CD4-positive, alpha-beta T cell treated with Interleukin-15 for 1 hour (primary cell): Measurements from ENCODE around the gene SPINK1.
"Not testable (repeated sequence)": the region's sequence is repeated elsewhere in the genome, so short reads cannot be mapped to it uniquely, and the experiment has no call there.

Experiments
- DNase-seq: peaks from one replicate; pipeline ENCODE4 v3.0.0-alpha.2; 2020

SPINK1 gene, protein sequence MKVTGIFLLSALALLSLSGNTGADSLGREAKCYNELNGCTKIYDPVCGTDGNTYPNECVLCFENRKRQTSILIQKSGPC

DNA sequence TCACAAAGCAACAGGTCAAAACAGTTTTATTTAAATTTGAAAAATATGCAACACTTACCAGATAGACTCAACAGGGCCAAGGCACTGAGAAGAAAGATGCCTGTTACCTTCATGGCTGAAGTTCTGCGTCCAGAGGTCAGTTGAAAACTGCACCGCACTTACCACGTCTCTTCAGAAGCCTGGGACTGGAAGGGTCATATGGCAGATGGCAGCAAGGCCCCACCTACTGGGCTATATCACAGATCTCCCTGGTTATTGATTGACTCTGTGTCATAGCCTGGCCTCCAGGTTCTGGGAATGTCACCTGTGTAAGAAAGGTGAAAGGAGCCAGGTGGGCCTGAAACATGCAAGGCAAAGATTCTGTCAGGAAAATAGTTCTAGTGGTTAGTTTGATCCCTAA lies at the start of gene SPINK1:
Gene SPINK1 (minus strand): TSS at position 207 of the 400 bp plus-strand sequence. CDS start 94 bp downstream, at position 113.
- DNase-seq: no peak

DNA sequence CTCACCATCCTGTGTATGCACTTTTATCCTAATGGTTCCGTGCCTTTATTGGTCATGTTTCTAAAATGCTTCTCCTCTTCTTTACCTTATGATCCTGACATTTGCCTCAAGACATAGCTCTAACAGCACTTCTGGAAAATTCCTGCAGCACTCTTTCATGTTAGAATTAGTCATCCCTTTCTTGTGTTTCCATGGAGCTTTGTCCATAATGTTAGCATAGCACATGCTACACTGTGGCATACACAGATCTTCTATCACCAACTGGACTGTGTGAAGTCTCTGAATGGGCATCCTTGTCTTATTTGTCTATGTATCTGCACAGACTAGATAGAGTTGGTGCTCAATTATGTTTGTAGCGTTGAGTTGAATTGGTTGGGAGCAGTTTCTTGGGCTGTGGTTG lies 49.0 kb upstream of the SPINK1 start:
- no peak for DNase-seq

DNA sequence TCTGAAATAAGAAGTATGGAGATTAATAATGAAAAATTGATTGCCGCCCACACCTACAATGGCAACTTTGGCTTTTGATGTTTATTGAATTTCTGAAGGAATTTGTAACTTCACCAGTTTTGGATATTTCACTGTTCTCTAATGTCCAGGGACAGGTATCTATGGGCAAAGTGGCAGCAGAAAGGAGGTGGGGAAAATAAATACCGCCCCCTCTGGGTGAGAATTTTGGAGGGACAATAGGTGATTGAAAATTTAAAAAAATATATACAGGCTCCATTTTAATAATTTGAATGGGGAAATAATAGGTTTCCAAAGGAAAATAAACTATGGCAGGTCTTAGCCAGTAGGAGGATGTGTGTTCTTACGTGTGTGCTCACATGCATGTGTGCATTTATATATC lies 48.3 kb upstream of the SPINK1 start:
- DNase-seq: no peak

DNA sequence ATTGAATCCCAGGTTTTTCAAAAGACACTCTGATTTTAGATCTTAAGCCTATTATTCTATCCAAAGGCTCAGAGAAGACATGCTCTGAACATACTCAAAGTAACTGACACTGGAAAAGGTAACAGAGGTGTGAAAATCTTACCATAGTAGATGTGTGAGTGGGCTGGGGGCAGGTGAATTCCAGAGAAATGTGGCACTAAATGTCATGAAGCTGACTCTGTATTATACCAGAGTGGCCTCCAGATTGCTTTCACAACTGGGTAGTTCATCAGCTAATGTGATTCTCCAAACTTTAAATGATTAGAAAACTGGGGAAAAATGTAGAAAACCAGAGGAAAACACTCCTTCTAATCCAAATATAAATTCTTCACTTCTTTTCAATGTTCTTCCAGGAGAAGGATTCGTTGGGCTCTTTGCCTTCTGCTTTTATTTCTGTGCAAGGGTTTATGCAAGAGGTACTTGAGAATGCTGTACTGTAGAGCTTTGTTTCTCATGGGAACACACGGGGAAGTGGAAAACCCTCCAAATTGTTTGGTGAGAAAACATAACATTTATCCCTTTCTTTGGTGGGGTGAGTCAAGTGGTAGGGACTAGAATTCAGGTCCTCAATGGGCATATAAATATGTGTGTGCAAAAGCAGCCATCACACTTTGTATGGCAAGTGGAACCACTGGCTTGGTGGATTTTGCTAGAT lies 46.7 kb upstream of the SPINK1 start, which contains the start of gene SCGB3A2:
Gene SCGB3A2 (plus strand): TSS at position 646 of the 694 bp plus-strand sequence. CDS start 93 bp downstream, outside the sequence.
- DNase-seq: no peak

DNA sequence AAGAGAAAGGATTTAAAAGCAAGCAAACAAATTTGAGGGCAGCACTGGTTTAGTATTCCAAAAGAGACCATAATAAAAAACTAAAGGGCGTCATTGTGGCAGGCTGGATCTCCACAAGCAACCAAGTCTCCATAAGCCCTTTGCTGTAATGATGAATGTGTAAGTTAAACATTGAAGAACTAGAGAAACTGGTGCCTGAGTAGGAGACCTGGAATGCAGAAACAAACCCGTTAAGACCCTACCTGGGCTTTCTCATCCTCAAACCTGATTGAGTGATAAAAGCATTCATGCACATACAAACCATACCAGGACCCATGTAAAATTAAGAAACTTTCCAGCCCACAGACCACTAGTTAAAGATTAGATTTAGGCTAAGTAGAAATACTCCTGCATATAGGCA lies 45.2 kb upstream of the SPINK1 start:
- no peak for DNase-seq

DNA sequence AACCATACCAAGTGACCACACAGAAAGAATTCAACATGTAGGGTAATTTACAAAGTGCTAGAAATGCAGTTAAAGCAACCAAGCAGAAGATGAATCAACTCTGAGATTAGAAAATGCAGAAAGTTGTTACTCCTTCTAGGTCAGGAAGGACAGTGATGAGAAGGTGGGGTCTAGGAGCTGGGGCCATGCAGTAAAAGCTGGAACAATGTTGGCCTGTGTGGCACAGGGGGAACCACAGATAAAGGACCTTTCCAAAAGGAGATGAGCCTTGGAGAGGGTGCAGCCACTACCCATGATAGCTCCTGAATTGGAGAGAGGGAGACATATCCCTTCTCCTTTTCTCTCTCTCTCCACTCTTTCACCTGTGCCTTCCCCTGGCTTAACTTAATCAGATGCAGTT lies 44.7 kb upstream of the SPINK1 start:
- no peak for DNase-seq

DNA sequence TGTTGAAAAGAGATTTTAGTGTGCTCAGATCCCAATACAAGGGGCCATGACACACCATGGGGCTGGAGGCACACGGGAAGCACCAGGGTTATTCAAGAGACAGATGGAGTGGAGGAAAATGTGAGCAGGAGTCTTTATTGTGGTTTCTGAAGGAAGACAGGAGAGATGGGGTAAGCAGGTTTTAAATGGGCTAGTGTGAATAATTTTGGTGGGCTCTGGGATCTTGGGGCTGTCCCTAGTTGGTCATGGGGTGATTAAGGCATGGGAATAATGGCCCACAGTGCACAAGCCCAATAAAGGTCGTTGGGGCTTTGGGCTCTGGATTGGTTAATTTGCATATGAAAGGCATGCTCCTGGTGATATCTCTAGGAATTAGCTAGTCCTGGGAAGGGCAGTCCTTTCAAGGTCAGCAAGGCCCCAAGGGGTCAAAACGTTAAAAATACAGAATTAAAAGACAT lies 43.5 kb upstream of the SPINK1 start:
- no peak for DNase-seq

DNA sequence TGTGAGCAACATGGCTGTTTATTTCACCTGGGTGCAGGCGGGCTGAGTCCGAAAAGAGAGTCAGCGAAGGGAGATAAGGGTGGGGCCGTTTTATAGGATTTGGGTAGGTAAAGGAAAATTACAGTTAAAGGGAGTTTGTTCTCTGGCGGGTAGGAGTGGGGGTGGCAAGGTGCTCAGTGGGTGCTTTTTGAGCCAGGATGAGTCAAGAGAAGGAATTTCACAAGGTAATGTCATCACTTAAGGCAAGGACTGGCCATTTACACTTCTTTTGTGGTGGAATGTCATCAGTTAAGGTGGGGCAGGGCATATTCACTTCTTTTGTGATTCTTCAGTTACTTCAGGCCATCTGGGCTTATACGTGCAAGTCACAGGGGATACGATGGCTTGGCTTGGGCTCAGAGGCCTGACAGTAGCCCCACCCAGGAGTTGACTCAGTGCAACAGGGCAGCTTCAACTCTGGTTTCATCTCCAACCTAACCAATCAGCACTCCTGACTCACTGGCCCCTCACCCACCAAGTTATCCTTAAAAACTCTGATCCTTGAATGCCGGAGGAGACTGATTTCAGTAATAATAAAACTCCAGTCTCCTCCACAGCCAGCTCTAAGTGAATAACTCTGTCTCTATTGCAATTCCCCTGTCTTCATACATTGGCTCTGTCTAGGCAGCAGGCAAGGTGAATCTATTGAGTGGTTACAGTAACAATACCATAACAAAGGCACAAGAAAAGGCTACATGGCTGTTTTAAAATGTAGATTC lies 42.8 kb upstream of the SPINK1 start:
- not testable (repeated sequence) for DNase-seq

DNA sequence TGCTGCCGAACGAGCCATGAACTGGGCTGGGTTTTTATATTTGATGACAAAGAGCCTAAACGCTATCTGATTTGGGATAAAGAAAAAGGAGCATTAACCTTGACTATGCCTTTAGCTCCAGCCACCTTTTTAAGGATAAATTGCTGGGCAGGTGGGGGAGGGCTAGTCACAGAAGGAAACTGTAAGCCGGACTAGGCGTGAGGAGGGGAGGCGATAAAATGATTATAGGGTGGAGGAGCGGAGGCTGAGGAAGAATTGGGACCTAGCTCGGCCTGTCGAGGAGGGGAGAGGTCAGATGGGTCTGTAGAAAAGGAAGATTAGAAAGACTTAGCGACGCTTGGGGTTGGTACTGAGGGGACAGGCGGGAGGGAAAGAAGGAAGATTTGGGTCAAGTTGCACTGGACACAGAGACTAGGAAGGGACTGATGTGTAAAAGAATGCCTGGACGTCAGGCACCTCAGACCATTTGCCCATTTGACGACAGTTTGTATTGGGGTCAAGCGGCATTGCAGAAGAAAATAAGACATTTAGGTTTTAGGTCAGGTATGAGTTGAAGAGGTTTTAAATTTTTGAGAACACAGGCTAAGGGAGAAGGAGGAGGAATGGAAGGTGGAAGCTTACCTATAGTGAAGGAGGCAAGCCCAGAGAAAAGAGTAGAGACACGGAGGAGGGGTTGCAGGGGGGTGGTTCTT lies 41.4 kb upstream of the SPINK1 start:
- DNase-seq: not testable (repeated sequence)

DNA sequence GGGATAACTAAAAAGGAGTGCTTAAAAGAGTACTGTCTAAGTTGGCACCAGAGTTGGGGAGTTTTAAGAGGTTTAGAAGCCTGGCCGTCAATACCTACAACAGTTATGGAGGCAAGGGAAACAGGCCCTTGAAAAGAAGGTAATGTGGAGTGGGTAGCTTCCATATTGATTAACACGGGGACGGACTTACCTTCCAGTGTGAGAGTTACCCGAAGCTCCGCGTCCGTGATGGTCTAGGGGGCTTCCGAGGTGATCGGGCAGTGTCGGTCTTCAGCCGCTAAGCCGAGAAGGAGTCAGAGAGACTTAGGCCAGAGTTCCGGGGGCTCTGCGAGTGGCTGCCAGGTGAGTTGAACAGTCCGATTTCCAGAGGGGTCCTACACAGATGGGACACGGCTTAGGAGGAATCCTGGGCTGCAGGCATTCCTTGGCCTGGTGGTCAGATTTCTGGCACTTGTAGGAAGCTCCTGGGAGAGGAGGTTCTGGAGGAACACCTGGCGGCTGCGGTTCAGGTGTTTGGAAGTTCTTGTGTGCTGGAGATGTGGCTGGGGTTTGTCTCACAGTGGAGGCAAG lies 40.6 kb upstream of the SPINK1 start:
- not testable (repeated sequence) for DNase-seq

DNA sequence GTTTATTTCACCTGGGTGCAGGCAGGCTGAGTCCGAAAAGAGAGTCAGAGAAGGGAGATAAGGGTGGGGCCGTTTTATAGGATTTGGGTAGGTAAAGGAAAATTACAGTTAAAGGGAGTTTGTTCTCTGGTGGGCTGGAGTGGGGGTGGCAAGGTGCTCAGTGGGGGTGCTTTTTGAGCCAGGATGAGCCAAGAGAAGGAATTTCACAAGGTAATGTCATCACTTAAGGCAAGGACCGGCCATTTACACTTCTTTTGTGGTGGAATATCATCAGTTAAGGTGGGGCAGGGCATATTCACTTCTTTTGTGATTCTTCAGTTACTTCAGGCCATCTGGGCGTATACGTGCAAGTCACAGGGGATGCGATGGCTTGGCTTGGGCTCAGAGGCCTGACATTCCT lies 38.4 kb upstream of the SPINK1 start:
- not testable (repeated sequence) for DNase-seq

DNA sequence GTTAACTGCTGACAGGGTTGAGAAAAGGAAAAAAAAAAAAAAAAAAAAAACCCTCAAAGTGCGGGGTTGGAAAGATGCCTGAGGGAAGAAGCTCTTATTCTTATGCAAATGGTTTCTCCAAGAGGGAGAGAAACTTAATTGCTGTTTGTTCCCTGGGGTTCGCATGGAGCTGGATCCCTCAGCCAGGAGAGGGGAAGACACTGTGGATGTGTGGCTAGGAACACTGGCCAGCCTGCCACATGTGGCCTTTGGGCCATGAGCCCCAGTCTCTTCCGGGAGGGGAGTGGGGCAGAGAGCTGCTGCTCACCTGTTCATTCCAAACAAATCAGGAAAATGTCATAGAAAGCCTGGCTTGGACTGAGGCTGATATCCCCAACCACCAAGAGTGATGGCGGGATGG lies 37.6 kb upstream of the SPINK1 start:
- no peak for DNase-seq

DNA sequence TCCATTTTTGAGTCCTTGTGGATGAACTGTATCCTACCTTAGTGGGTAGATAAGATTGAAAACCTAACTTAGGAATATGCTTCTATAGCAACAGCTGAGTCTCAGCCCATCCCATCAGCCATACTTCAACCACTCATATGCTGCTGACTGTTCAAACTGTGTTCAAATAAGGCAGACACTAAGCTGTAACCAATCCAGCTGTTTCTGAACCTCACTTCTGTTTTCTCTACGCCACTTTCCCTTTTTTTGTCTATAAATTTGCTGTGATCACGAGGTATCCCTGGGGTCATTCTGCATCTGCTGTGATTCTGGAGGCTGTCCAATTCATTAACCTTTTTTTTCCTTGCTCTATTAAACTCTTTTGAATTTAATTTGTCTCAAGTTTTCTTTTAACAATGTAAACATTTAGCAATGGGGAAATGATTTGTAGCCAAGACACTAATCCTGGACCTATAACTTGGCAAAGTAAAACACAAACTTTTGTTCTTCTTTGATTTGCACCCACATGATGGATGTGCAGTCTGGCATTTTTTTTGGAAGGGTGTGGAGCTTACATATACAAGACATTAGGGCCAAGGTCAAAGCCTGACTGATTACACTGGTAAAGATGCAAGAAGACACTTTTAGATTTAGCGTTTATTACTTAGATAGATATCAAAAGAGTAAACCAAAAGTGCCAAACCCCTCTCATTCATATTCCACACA lies 32.1 kb upstream of the SPINK1 start:
- no peak for DNase-seq

DNA sequence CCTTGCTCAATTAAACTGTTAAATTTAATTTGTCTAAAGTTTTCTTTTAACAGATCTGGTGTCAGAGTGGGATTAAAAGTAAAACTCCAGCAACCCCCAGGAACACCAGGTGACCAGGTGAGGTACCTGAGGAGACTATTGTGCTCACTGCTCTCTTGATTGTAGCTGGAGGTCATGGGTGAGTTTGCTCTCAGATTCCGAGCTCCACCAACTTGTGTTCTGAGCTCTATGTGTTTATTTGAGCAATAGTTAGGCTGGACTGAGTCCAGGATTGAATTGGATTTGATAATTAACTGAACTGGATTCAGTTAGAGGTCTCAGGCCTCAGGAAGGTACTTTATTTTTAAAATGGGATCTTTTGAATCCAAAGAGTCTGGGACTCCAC lies 29.2 kb upstream of the SPINK1 start:
- no peak for DNase-seq

DNA sequence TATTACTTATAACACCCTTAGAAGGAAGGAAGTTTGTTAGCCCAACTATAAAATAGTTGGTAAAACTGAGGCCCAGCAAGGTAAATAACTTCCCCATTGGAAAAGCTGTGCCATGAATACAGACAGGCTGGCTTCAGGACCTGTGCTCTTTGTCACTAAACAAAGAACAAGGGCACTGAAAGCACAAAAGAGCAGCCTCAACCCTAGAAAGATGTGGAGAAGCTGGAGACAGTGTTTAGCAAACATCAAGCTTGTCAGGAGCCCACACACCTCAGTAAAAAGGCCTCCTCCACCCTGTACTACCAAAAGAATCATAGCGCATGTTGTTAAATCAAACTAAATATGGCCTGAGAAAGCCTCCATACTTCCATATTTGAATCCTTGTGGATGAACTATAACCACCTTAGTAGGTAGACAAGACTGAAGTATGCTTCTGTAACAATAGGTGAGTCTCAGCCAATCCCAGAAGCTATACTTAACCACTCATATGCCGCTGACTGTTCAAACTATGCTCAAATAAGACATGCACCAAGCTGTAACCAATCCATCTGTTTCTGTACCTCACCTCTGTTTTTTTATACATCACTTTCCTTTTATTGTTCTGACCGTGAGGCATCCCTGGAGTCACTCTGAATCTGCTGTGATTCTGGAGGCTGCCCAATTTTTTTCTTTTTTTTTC lies 28.6 kb upstream of the SPINK1 start:
- no peak for DNase-seq

DNA sequence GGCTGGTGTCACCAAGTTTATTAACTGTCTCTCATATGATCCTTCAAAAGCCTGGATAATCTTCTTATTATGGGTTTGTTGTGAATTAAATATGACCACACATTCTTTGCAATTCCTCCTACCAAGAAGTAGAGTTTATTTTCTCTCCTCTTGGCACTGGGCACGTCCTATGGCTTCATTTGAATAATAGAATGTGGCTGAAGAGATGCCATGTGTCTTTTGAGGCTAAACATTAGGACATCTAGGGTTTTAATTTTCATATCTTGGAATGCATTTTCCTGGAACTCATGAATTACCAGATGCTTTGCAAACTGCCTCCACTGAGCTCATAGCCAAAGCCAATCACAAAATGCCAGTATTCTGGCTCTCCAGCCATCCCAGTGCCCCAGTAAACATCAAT lies 27.1 kb upstream of the SPINK1 start:
- DNase-seq: no peak

DNA sequence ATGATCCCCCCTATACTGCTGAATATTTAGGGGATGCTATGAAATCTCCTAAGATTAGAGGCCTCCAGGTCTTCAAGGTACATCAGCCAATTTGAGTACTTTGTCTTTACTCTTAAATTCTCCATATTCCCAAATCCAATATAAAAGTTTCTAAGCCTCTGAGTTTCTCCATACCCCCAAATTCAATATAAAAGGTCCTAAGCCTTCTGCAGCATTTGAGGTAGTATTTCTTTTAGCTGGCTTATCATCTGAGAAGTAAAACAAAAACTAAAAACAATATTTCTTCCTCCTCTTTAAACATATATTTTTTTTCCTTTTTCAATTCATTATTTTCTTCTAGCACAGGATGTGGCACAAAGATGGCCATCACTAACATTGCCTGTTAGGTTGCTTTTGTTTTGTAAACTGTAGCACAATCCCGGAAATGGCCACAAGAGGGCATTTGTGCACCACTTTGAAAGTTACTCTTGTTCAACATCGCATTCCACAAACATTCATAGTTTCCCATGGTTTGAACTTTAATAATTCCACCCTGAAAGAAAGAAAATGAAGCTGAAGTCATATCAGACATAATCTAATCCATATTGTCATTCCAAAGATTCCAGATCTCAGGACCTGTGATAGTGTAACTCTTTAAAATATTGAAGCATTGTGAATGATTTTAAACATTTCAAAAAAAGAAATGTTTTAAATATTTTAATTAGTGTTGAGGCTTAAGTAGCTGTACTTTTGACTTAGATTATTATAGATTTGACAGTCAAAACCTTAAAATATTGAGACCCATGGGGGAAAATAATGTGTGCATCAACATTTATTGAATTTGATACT lies 26.0 kb upstream of the SPINK1 start:
- DNase-seq: no peak

DNA sequence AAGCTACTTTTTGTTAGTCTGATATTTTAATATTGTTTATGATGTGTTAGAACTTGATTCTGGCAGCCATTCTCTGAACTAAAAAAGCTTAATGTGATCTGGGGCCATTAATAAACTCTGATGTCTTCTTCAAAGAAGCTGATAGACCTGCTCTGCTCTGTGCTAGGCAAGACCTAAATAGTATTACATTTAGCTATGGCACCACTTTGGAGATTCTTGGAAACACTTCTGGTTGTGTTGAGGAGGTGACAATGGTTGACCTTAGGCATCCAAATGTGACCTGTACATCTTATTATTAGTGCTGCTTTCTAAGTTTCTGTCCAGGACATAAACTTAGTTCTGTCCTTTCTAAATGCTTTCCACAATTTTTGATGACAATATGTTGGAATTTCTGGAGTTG lies 25.3 kb upstream of the SPINK1 start:
- no peak for DNase-seq

DNA sequence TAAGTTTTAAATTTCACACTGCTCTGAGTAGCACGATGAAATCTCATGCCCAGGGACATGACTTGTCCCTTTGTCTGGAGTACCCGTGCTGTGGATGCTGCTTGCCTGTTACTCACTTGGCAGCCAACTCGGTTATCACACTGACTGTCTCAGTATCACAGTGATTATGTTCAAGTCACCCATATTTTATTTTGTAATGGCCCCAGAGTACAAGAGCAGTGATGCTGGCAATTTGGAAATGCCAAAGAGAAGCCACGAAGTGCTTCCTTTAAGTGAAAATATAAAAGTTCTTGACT lies 24.3 kb upstream of the SPINK1 start:
- DNase-seq: no peak

DNA sequence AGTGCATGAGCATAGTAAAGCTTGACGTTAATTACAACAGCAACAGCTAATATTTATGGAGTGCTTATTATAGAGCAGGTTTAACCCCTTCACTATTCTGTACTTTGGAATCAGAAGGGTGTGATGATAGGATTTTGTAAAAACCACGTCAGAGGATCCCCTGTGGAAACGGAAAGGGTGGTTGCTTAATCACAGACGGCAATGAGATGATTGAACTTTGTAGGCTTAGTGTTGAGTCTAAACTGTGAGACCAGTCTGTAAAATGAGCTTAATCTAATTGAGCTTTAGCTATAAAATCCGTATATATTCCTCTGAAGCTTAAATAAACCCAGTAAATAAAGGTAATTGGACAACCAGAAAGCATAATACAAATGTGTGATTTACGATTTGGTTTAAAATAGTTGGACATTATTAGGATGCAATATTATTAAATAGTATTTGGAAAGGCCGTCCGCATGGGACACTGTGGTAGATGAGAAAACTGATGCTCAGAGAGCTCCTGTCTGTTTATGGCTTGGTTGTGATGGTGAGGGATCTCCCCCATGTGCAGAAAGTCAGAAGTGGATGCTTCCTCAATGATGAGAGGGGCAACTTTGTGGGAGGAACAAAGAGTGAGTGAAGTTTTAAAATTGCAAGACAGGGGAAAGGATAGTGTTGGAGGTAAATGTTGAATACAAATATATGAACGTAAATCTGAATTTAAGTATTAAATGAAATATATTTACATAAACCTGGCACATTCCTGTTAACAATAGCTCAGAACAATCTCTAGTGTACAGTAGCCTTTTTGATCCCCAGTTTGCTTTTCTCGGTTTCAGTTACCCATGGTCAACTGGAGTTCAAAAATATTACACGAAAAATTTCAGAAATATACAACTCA lies 23.7 kb upstream of the SPINK1 start:
- no peak for DNase-seq
